Peyer's patch (tissue), 4 donors: ENCODE measurements around the gene PDZD4. TPM values are rescaled to one million over a fixed set of nuclear protein-coding genes. Genes with fewer than 3 reads are reported as not detected.

Experiments
- DNase-seq, 3 donors: peaks; one replicate each; pipeline ENCODE4 v3.0.0-alpha.2; 2017 to 2019
- H3K27ac ChIP-seq, 4 donors: fragments of 200-600 bp; sonication (generic); one replicate each; pipeline ENCODE4 v1.5.1; 2016 to 2019
- H3K27me3 ChIP-seq, 2 donors: fragments of 200-600 bp; sonication (generic); one replicate each; pipeline ENCODE4 v1.5.1; 2019
- H3K36me3 ChIP-seq, 3 donors: fragments of 200-600 bp; sonication (generic); one replicate each; pipeline ENCODE4 v1.5.1; 2016 to 2019
- H3K4me1 ChIP-seq, 4 donors: fragments of 200-600 bp; sonication (generic); one replicate each; pipeline ENCODE4 v1.5.1; 2016 to 2019
- H3K4me3 ChIP-seq, 4 donors: fragments of 200-600 bp; sonication (generic); 1 replicate in 3 of 4; 2 replicates in 1 of 4; pipeline ENCODE4 v1.5.1; 2016 to 2019; ENCODE audit warnings: mild to moderate bottlenecking in 1 of 4
- H3K9me3 ChIP-seq, 4 donors: fragments of 200-600 bp; sonication (generic); one replicate each; pipeline ENCODE4 v1.5.1; 2016 to 2019; ENCODE audit warnings: mild to moderate bottlenecking in 1 of 4
- POLR2A ChIP-seq, 2 donors: fragments of 450-650 bp; IDR thresholded peaks; one replicate each; pipeline ENCODE4 v1.5.1; 2017; ENCODE audit warnings: antibody characterized with exemption in 2 of 2, mild to moderate bottlenecking in 2 of 2, moderate library complexity in 2 of 2
- total RNA-seq, 4 donors: library from RNA; depleted of rRNA; stranded (reverse); fragments of >200 nt; gene quantifications; one replicate each; pipeline ENCODE4 v1.1.0, GENCODE V29; 2016
- TF ChIP-seq, protein P1 (sequence below), 6 experiments: fragments of 450-650 bp in 4 of 6; fragments of 200-600 bp in 2 of 6; sonication (generic) in 1 of 6; IDR thresholded peaks; one replicate each; pipeline ENCODE4 v1.5.1; 2017 to 2019; ENCODE audit warnings: antibody characterized with exemption in 6 of 6, mild to moderate bottlenecking in 3 of 6, moderate library complexity in 1 of 6

The PDZD4 gene
- total RNA-seq, 4 donors from 2014 or later: 1.2 to 8.3 (median 2.4) TPM

GRCh38 chrX:153868576-153869472 is 38.5 kb upstream of the PDZD4 start:
- TF ChIP-seq, protein P1, sequence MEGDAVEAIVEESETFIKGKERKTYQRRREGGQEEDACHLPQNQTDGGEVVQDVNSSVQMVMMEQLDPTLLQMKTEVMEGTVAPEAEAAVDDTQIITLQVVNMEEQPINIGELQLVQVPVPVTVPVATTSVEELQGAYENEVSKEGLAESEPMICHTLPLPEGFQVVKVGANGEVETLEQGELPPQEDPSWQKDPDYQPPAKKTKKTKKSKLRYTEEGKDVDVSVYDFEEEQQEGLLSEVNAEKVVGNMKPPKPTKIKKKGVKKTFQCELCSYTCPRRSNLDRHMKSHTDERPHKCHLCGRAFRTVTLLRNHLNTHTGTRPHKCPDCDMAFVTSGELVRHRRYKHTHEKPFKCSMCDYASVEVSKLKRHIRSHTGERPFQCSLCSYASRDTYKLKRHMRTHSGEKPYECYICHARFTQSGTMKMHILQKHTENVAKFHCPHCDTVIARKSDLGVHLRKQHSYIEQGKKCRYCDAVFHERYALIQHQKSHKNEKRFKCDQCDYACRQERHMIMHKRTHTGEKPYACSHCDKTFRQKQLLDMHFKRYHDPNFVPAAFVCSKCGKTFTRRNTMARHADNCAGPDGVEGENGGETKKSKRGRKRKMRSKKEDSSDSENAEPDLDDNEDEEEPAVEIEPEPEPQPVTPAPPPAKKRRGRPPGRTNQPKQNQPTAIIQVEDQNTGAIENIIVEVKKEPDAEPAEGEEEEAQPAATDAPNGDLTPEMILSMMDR (IDR thresholded peaks at IDR 0.05): no peak
- no peak for TF ChIP-seq POLR2A (IDR thresholded peaks at IDR 0.05)

GRCh38 chrX:153867671-153868070 is 37.3 kb upstream of the PDZD4 start:
- Histone ChIP-seq H3K9me3 (no peaks in the 10 kb centered on the region), H3K4me3 (no peak overlapping the region), H3K36me3 (no peaks in the 10 kb centered on the region), H3K27me3 (no peaks in the 10 kb centered on the region), H3K4me1 (no peaks in the 10 kb centered on the region), H3K27ac (no peak overlapping the region)
- DNase-seq: no peak
- TF ChIP-seq, protein P1 (IDR thresholded peaks at IDR 0.05): no peak
- TF ChIP-seq POLR2A (IDR thresholded peaks at IDR 0.05): no peak

More at GRCh38 chrX:153868576-153869472, 38.5 kb upstream of the PDZD4 start:
- Histone ChIP-seq H3K9me3 (no peaks in the 10 kb centered on the region), H3K36me3 (no peaks in the 10 kb centered on the region), H3K27me3 (no peaks in the 10 kb centered on the region), H3K4me1 (no peaks in the 10 kb centered on the region), H3K27ac (no peak overlapping the region), H3K4me3 (no peak overlapping the region)
- DNase-seq: no peak

- H3K4me1 ChIP-seq: no peaks in the 10 kb centered on the region
- no peak overlapping the region for H3K27ac ChIP-seq
- no peak overlapping the region for H3K4me3 ChIP-seq
- no peaks in the 10 kb centered on the region for H3K36me3 ChIP-seq
- TF ChIP-seq, protein P1 (IDR thresholded peaks at IDR 0.05): no peak
- TF ChIP-seq POLR2A (IDR thresholded peaks at IDR 0.05): no peak
- no peak for DNase-seq
- H3K9me3 ChIP-seq: no peaks in the 10 kb centered on the region
- H3K27me3 ChIP-seq: no peaks in the 10 kb centered on the region
These were observed 36.8 kb upstream of the PDZD4 start for GRCh38 chrX:153867139-153867538.

GRCh38 chrX:153866302-153867019 is 36.1 kb upstream of the PDZD4 start:
- no peak for DNase-seq
- H3K27ac ChIP-seq: no peak overlapping the region
- H3K9me3 ChIP-seq: no peaks in the 10 kb centered on the region
- H3K27me3 ChIP-seq: no peaks in the 10 kb centered on the region
- no peaks in the 10 kb centered on the region for H3K4me1 ChIP-seq
- H3K36me3 ChIP-seq: no peaks in the 10 kb centered on the region
- H3K4me3 ChIP-seq: no peak overlapping the region
- TF ChIP-seq, protein P1 (IDR thresholded peaks at IDR 0.05): no peak
- no peak for TF ChIP-seq POLR2A (IDR thresholded peaks at IDR 0.05)

- Histone ChIP-seq H3K4me1 (no peaks in the 10 kb centered on the region), H3K9me3 (no peaks in the 10 kb centered on the region), H3K27ac (no peak overlapping the region), H3K27me3 (no peaks in the 10 kb centered on the region), H3K36me3 (no peaks in the 10 kb centered on the region), H3K4me3 (no peak overlapping the region)
- DNase-seq: no peak
- TF ChIP-seq POLR2A (IDR thresholded peaks at IDR 0.05): no peak
- TF ChIP-seq, protein P1 (IDR thresholded peaks at IDR 0.05): no peak
These were observed 35.3 kb upstream of the PDZD4 start for GRCh38 chrX:153865685-153866084.
